IPS-18c (cell line): ENCODE data around the gene BRD1.
"Not testable (repeated sequence)": the region's sequence is repeated elsewhere in the genome, so short reads cannot be mapped to it uniquely, and the experiment has no call there.

Experiments used
- H3K4me3 ChIP-seq: 2 replicates; pipeline ENCODE4 v1.7.0; 2013; ENCODE audit warnings: low read depth, mild to moderate bottlenecking, low read length, moderate library complexity; ENCODE audit not compliant: insufficient read depth
- H3K9me3 ChIP-seq: one replicate; pipeline ENCODE4 v1.6.1; 2013; ENCODE audit warnings: mild to moderate bottlenecking, low read length, moderate library complexity; ENCODE audit not compliant: control insufficient read depth, insufficient read depth

The BRD1 gene

DNA sequence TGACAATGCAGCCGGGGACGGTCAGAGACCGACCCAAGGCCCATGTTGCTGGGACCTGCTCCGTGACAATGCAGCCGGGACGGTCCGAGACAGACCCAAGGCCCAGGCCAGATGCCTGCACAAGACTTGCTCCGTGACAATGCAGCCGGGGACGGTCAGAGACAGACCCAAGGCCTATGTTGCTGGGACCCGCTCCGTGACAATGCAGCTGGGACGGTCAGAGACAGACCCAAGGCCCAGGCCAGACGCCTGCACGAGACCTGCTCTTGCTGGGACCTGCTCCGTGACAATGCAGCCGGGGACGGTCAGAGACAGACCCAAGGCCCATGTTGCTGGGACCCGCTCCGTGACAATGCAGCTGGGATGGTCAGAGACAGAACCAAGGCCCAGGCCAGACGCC is 45.8 kb downstream of the BRD1 start:
- H3K9me3 ChIP-seq, H3K4me3 ChIP-seq: not testable (repeated sequence)

DNA sequence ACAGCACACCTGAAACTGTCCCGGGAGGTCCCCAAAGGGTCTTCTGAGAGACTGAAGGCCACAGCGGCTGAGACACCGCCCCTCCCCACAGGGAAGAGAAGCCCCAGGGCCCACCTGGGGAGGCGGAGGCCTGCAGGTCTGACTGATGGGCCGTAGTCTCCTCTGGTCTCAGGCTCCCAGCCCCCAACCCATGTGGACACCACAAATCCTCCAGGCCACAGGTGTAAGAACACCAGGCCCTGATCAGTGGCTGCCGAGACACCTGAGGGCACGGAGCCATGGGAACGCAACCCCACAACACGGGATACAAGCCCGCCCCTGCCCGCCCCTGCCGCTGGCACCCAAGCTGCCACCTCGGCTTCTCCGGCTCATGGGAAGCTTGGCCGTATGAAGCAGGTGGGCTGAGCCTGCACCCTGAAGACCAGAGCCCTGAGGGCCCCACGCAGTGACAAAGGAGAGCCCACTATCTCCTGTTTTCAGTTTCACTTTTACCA is 46.3 kb downstream of the BRD1 start:
- Histone ChIP-seq H3K4me3 (no peak overlapping the region), H3K9me3 (no peaks in the 10 kb centered on the region)

- no peak overlapping the region for H3K4me3 ChIP-seq
- no peaks in the 10 kb centered on the region for H3K9me3 ChIP-seq
Measured at GRCh38 chr22:49780698-49781288, 46.9 kb downstream of the BRD1 start.

GRCh38 chr22:49779853-49780697 is 47.6 kb downstream of the BRD1 start:
- no peaks in the 10 kb centered on the region for H3K9me3 ChIP-seq
- no peak overlapping the region for H3K4me3 ChIP-seq

GRCh38 chr22:49779211-49779610 is 48.5 kb downstream of the BRD1 start:
- H3K4me3 ChIP-seq = no peak overlapping the region
- H3K9me3 ChIP-seq = no peaks in the 10 kb centered on the region

- Histone ChIP-seq H3K4me3 (no peak overlapping the region), H3K9me3 (no peaks in the 10 kb centered on the region)
Measured at GRCh38 chr22:49777569-49778249, 50.0 kb downstream of the BRD1 start.

DNA sequence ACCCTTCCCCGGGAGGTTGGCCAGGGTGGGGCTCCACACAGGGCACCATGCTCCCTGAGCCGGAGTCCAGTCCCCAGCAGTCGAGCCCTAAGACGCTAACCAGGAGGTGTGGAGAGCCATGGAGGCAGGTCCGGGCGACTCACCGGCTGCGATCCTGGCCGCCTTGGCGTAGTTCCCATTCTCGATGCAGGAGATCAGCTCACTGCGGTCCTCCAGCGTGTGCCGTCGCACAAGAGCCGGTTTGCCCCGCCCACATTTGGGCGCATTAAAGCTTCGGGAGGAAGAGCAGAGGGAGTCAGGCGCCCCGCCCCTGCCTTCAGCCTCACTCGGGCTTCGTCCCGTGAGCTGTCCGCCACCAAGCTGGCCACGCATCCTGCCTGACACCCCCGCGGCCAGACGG is 50.8 kb downstream of the BRD1 start:
- no peak overlapping the region for H3K4me3 ChIP-seq
- H3K9me3 ChIP-seq = no peaks in the 10 kb centered on the region

- no peak overlapping the region for H3K4me3 ChIP-seq
- no peaks in the 10 kb centered on the region for H3K9me3 ChIP-seq
Measured at GRCh38 chr22:49775867-49776511, 51.7 kb downstream of the BRD1 start.

DNA sequence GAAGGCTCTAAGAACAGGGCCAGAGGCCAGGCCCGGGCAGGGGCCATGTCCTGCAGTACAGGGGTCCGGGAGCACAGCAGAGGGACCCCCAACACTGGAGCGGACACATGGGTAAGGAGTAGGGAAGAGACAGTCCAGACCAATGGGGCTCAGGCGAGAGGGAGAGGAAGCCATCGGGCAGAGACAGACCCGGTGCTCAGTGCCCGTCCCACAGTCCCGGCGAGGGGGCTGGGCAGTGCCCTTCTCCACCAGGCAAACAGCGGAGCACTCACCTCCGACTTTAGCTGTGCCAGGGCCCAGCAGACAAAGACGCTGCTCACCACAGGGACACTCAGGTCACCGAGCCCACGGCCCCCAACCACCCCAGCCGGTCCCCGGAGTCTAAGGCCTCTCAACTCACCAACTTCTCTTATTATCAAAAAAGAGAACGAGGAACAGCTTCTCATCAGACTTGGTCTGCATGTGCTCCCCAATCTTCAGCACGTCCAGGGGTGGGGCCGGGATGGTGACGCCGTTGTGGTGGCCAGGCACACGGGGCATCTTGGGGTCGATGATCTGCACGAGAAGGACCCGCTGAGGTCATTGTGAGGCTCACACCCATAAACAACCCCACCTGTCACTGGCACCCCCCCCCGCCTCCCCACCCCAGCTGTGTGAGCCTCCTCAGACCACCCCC is 52.3 kb downstream of the BRD1 start:
- Histone ChIP-seq H3K9me3 (no peaks in the 10 kb centered on the region), H3K4me3 (no peak overlapping the region)

DNA sequence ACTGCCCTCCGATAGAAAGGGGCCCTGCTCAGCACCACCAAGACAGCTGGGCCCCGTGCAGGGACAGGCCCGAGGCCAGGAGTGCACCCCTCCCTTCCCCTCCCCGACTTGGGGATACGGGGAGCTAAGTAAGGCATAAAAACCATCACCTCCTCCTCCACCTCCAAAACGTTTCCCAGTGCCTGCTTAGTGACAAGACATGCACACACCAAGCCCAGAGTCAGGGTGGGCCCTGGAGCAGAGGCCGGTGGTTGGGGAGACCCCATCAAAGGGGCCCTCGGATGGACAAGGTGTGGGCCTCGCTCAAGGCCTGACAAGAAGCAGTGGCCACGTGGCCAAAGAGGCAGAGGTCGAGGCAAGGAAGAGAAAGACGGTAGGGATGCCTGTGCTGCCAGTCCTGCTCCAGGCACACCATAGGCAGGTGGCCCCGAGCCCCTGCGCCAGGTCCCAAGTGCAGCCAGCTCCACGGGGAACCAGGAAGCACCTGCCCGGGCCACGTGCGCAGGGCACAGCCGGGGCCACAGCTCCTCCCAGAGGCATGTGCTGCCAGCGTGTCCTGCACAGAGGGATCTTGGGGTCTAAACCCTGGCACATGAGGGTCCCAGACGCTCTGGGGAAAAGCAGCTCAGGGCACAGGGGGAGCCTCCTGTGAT is 53.0 kb downstream of the BRD1 start:
- no peaks in the 10 kb centered on the region for H3K9me3 ChIP-seq
- no peak overlapping the region for H3K4me3 ChIP-seq

DNA sequence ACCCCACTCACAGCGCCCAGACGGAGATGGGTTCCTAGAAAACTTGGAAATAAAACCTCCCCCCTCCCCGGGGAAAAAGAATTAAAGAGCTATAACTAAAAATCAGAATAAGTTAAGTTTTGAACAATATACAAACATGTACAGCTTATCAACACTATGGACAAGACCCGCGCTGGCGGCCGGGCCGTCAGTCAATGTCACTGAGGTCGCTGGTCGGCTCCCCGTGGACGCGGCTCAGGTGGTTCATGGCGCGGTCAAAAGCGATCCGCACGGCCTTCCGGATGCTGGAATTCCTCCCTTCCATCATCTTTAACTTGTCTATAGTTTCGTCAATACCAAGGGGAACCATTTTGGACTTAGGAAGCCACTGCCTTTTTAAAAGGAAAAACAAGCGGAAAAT is 53.6 kb downstream of the BRD1 start:
- Histone ChIP-seq H3K9me3 (no peaks in the 10 kb centered on the region), H3K4me3 (no peak overlapping the region)

- no peaks in the 10 kb centered on the region for H3K9me3 ChIP-seq
- no peak overlapping the region for H3K4me3 ChIP-seq
Measured at GRCh38 chr22:49773531-49773930, 54.1 kb downstream of the BRD1 start.

GRCh38 chr22:49772692-49773091 is 55.0 kb downstream of the BRD1 start:
- Histone ChIP-seq H3K4me3 (no peak overlapping the region), H3K9me3 (peaks cover under 1% of the 10 kb centered on the region)

- Histone ChIP-seq H3K4me3 (no peak overlapping the region), H3K9me3 (peaks cover 2% of the 10 kb centered on the region)
Measured at GRCh38 chr22:49771266-49772065, 56.2 kb downstream of the BRD1 start.

DNA sequence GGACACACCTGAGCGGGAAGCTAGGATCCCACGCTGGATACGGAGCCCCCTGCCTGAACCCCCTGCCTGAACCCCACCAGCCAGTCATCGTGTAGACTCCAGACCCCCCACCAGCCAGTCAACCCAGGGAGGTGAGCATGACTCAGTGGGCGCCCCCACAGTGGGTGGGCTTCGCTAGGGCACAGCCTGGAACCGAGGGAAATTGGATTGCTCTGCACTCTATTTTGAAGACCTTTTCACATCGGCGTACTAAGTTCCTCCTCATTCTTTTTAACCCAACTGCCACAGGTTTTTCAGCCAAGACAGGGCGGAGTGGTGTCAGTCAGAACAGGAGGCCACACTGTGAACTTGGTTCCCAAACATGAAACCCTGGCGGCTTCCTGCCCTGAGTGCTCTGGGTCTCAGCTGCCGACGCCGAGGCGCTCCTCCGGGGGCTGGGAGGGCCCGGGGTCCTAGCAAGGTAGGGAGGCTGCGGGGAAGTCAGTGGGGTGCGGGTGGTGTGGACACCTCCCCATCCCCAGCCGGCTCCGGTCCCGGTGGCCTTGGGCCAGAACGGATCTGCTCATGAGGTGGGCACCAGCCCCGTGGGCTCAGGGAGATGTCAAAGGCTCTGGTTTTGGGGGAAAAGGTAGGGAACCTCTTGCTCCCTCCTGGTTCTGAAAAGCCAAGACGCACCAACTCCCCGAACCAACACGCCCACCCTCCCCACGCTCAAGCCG is 57.0 kb downstream of the BRD1 start:
- Histone ChIP-seq H3K4me3 (no peak overlapping the region), H3K9me3 (peaks cover 2% of the 10 kb centered on the region)
